ENCODE results near the gene ABHD1. TPM values are rescaled to one million over a fixed set of nuclear protein-coding genes. Genes with fewer than 3 reads are reported as not detected.

ABHD1 gene
- total RNA-seq, 1 experiment from 2014 or later, result 0.46 TPM

DNA sequence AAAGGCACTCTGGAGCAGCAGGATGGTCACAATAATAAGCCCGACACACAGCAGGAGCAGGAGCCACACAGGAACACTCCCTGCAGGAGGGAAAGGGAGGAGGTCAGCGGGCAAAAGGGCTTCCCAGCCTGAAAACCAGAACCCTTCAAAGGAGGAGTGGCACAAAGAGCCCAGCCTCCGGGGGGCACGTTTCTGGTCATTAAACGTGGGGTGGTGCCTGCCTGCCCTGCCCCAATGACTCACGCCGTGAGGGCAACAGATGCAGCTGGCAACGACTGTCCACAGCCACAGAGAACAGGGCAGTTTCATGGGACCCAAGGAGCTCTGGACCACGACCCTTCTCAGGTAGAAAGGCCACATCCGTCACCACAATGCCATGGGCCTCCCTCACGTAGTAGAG lies 7.8 kb downstream of the ABHD1 start:
- peaks cover 4% of the 10 kb centered on the region; the same call in 1 of the 2 replicates for H3K36me3 ChIP-seq (ENCODE audit: control insufficient read depth, insufficient read depth, low read length)
- TF ChIP-seq SIN3A (IDR thresholded peaks at IDR 0.05; ENCODE audit: borderline replicate concordance, insufficient read depth, low read depth, low read length), result no peak
- in situ Hi-C loops (cut with HindIII; ENCODE audit: low pct_unique_long_range_greater_than_20kb, low sequenced_read_pairs) (no loop called here), intact Hi-C loops (cut with micrococcal nuclease; ENCODE audit: unreplicated experiment) (no loop called here)
- DNase-seq (ENCODE audit: low read depth, low spot score) (no peak), ATAC-seq (no peak)
- no peaks in the 10 kb centered on the region for H3K27me3 ChIP-seq (ENCODE audit: control insufficient read depth, insufficient read depth, low read length)
- ChIA-PET POLR2A (no interaction called here), CTCF (no interaction called here)
- peaks cover 5% of the 10 kb centered on the region for H3K4me1 ChIP-seq (ENCODE audit: control insufficient read depth, insufficient read depth, low read length)
- H3K9me3 ChIP-seq (ENCODE audit: control insufficient read depth, insufficient read depth, low read depth, low read length), result no peaks in the 10 kb centered on the region
- H3K27ac ChIP-seq (ENCODE audit: low read length), result no peak overlapping the region
- H3K4me3 ChIP-seq (ENCODE audit: low read depth in 2 of 2, low read length in 2 of 2), result no peak overlapping the region
- BruUV-seq (replicated peaks), result no TSS peak

DNA sequence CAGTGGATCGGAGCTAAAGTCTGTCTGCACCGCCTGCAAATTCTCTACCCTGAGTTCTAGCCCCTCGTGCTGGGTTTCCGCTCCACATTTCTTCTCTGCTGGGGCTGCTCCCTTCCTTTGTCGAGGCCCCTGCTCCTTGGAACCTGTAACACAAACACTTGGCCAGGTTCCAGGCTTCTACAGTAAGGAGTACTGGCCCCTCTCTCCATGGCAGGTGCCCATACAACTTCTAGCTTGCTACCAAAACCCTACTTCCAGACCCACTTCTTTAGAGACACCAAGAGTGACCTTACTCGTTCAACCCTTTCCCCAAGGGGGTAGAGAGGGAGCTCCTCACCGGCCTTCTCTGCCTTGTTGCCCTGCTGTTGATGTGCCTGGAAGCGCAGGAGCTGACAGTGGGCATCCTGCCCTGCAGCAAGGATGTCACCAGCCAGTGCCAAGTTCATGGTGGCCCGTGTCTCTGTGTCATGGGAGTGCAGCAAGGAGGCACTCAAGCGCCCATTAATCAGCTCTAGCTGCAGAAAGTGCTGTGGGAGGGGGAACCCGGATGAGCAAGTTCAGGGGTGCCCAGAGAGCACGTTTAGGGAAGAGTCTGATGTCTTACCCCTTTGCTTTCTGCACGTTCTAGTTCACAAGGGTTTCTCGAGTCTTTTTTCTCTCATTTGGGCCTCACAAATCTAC lies 9.7 kb downstream of the ABHD1 start:
- no TSS peak for BruUV-seq (replicated peaks)
- intact Hi-C loops (cut with micrococcal nuclease; ENCODE audit: unreplicated experiment), result no loop called here
- H3K4me1 ChIP-seq (ENCODE audit: control insufficient read depth, insufficient read depth, low read length), result peaks cover 5% of the 10 kb centered on the region
- no peak for DNase-seq (ENCODE audit: low read depth, low spot score)
- in situ Hi-C loops (cut with HindIII; ENCODE audit: low pct_unique_long_range_greater_than_20kb, low sequenced_read_pairs), result no loop called here
- no peak for ATAC-seq
- ChIA-PET CTCF (interaction anchor here (0.9 kb wide), 1 partner anchor 66 kb away, joined by 3 read pairs; no protein-coding TSS in a partner anchor), POLR2A (no interaction called here)
- TF ChIP-seq POLR2AphosphoS5 (IDR thresholded peaks at IDR 0.05; ENCODE audit: low read depth, low read length) (no peak), TCF7L2 (IDR thresholded peaks at IDR 0.05; ENCODE audit: low read depth, low read length) (no peak), SIN3A (IDR thresholded peaks at IDR 0.05; ENCODE audit: borderline replicate concordance, insufficient read depth, low read depth, low read length) (no peak)
- TF ChIP-seq, protein P1, sequence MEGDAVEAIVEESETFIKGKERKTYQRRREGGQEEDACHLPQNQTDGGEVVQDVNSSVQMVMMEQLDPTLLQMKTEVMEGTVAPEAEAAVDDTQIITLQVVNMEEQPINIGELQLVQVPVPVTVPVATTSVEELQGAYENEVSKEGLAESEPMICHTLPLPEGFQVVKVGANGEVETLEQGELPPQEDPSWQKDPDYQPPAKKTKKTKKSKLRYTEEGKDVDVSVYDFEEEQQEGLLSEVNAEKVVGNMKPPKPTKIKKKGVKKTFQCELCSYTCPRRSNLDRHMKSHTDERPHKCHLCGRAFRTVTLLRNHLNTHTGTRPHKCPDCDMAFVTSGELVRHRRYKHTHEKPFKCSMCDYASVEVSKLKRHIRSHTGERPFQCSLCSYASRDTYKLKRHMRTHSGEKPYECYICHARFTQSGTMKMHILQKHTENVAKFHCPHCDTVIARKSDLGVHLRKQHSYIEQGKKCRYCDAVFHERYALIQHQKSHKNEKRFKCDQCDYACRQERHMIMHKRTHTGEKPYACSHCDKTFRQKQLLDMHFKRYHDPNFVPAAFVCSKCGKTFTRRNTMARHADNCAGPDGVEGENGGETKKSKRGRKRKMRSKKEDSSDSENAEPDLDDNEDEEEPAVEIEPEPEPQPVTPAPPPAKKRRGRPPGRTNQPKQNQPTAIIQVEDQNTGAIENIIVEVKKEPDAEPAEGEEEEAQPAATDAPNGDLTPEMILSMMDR (IDR thresholded peaks at IDR 0.05), result no peak
- TF ChIP-seq, protein P2, sequence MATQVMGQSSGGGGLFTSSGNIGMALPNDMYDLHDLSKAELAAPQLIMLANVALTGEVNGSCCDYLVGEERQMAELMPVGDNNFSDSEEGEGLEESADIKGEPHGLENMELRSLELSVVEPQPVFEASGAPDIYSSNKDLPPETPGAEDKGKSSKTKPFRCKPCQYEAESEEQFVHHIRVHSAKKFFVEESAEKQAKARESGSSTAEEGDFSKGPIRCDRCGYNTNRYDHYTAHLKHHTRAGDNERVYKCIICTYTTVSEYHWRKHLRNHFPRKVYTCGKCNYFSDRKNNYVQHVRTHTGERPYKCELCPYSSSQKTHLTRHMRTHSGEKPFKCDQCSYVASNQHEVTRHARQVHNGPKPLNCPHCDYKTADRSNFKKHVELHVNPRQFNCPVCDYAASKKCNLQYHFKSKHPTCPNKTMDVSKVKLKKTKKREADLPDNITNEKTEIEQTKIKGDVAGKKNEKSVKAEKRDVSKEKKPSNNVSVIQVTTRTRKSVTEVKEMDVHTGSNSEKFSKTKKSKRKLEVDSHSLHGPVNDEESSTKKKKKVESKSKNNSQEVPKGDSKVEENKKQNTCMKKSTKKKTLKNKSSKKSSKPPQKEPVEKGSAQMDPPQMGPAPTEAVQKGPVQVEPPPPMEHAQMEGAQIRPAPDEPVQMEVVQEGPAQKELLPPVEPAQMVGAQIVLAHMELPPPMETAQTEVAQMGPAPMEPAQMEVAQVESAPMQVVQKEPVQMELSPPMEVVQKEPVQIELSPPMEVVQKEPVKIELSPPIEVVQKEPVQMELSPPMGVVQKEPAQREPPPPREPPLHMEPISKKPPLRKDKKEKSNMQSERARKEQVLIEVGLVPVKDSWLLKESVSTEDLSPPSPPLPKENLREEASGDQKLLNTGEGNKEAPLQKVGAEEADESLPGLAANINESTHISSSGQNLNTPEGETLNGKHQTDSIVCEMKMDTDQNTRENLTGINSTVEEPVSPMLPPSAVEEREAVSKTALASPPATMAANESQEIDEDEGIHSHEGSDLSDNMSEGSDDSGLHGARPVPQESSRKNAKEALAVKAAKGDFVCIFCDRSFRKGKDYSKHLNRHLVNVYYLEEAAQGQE (IDR thresholded peaks at IDR 0.05; ENCODE audit: insufficient read depth in 1 of 2, low read depth in 2 of 2, low read length in 1 of 2), result no peak
- no peaks in the 10 kb centered on the region for H3K27me3 ChIP-seq (ENCODE audit: control insufficient read depth, insufficient read depth, low read length)
- H3K36me3 ChIP-seq (ENCODE audit: control insufficient read depth, insufficient read depth, low read length), result peaks cover 4% of the 10 kb centered on the region; the same call in 1 of the 2 replicates
- no peaks in the 10 kb centered on the region for H3K9me3 ChIP-seq (ENCODE audit: control insufficient read depth, insufficient read depth, low read depth, low read length)
- peak overlapping the region; percentile 94 to 97 for H3K4me3 ChIP-seq (ENCODE audit: low read depth in 2 of 2, low read length in 2 of 2)
- H3K27ac ChIP-seq (ENCODE audit: low read length), result peak overlapping the region; percentile 84
